ENCODE results near the gene EPHA6.
"Not testable (repeated sequence)": the region's sequence is repeated elsewhere in the genome, so short reads cannot be mapped to it uniquely, and the experiment has no call there.

EPHA6 gene

DNA sequence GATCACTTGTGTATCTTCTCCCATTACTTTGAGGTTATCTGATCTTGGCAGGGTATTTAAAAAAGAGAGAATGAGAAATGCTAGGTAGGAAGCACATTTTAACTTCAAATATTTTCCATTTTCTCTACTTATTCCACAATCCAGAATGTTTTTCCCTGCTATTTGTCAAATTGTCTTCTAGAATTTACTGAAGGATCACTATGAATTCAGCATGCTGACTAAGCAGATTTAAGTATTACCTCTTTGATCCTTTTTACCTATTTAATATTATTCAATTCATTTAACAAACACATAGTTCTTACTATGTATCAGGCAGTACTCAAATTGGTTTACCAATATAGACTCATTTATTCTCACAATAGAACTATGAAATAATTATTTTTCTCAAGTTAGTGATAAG is 486.7 kb downstream of the EPHA6 start:
- DNase-seq = no peak

DNA sequence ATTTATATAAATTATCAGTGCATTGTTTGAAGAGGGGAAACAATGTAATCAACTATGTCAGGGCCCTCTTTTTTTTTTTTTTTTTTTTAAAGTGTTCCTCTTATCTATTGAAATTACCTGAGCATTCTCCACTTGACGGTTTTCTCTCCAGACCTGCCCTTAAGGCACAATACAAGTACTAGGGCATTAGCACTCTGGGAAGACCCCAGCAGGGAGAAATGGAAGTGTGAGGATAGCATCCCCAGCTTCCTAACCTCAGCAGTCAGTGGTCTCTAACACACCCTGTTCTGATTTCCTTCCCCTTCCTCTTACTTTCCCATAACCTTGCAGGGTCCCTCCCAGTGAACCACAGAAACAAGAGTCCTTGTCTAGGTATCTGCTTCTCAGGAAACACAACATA is 491.8 kb downstream of the EPHA6 start:
- no peak for DNase-seq

DNA sequence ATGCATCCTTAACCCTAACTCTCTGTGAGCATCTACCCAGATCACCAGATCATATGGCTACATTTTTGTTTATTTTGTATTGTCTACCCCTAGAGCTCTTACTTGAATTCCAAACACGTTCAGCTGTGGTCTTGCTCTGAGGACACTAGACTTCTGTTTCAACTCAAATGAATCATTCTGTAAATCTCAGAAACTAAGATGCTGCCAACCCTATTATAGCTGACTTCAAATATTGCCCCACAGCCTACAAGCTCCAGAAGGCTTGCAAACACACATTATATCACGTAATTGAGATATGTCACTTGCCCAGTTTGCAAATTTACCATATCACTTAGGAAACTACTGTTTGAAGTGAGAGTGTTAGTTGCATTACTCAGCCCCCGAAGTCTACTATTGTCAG is 524.0 kb downstream of the EPHA6 start:
- DNase-seq = no peak

DNA sequence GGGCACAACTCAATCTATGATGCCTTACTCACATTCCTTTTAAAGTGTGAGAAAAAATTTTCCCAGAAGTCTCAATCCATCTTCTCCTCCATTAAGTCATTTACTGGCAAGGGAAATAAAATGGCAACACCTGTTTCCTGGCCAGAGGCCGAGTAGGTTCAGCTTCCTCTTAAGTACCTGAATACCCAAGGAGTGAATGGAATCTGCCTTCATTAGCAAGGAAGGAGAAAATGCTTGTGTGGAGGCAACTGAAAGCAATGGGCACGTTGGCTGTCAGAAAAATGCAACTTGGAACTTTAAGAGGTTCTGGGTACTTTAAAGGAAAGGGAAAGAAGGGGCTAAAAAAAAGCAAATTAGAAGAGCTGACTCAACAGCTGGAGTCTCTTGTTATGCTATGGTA is 526.5 kb downstream of the EPHA6 start:
- no peak for DNase-seq

DNA sequence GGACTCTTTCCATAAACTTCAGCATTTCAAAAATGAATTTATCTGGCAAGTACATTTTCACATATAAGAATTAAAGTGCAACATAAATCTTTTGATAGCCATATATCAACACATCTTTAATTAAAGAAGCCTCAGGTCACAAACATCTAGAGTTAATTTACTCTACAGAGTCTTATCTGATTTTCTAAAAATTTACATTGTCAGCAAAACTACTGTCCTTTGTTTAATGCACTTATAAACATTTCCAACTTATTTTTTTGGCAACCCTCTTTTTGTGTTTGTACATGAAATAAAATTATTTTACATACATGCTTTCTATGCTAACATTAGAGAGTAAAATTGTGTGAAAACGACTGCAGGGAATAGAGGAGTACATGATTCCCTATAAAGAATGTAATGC is 533.4 kb downstream of the EPHA6 start:
- DNase-seq = no peak

DNA sequence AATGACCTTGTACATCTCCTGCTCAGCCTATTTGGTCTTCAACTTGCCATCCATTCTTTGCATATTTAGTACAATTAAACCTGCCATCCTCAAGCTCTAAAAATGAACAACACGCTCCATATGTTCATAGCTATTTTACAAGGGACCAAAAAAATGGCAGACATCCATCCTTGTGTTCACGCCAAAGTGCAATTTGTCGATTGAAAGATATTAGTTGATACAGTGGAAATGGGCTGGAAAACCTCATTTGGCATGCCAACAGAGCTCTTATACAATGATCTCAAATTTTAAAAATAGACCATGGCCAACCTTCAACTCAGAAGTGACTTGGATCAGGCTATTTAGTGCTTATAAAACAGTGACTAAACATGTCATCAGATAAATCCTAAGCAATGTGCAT is 536.6 kb downstream of the EPHA6 start:
- no peak for DNase-seq

DNA sequence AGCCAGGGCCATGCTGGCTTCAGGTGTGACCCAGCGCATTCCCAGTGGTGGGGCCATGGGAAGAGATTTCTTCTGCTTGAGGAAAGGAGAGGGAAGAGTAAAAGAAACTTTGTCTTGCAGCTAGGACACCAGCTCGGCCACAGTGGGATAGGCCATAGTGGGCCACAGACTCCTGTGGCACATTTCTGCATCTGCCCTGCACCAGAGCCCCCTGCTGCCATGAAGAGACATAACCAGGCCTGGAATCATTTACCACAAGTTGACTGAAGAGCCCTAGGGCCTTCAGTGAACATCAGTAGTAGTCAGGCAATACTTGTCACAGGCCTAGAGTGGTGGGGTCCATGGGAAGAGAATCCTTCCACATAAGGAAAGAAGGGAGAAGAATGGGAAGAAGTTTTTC is 538.8 kb downstream of the EPHA6 start:
- no peak for DNase-seq

DNA sequence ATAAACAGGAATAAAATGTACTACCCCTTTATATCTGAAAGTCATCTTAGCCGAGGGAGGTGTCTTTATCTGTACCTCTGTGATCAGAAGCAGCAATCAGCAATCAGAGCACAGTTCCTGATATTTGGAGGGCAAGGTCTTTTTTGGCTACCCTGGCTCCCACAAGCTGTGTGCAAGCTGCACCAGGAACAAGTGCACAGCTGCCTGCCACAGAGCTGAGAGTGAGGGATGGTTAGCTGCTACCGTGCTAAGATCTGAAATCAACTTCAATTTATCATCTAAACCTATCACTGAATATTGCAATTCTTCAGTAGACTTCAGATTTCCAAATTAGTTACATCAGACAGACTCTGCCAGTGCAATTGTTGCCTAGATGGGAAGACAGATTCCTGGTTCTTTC is 545.6 kb downstream of the EPHA6 start:
- no peak for DNase-seq

DNA sequence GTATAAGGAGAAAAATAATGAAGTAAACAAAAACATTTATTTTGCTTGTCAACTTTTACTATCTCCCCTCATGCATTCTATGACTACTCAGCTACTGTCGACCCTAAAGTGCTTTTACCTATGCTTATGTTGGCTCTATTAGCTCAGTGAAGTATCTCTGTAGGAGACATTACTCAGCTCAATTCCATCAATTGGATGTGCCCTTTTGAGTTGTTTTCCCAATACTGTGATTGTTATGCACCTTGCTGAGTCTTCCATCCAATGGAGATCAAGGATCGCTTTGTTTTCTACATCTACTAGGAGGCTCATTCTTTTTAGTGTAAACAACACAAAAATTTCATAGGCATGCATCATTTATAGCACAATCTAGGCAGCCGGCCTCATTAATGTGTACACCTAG is 546.4 kb downstream of the EPHA6 start:
- no peak for DNase-seq

DNA sequence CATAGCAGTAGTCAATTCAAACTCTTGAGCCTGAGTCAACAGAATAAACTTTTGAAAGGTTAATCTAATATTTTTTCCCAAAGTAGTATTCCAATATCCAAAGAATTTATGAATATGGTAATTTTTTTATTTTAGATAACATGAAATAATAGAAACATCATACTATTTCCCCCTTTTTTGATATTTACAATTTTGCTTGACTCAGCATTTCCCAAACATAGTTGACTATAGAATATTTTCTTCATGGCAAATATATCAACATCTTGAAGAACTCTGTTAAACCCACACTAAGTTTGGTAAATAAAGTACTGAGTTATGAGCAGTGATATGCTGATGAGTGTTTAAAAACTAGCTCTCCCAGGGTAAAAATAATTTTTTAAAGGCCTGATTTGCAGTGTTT is 570.2 kb downstream of the EPHA6 start:
- DNase-seq = no peak

DNA sequence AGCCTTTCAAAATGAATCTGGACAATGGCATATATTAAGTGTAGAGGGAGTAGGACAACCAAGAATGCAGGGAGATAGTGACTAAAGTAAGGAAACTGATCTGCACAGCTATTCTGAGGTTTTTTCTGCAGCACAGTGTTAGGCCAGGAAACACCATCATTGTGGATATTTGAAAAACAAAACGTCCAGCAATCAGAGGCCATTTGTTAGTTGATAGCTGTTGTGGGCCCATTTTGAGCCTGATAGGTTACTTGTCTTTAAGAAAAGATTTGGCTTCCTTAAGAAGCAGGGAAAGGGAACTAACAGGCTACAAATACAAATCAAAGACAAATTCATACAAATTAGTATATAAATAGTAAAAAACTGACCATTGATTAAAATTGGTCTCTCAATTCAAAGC is 574.4 kb downstream of the EPHA6 start:
- DNase-seq = no peak

DNA sequence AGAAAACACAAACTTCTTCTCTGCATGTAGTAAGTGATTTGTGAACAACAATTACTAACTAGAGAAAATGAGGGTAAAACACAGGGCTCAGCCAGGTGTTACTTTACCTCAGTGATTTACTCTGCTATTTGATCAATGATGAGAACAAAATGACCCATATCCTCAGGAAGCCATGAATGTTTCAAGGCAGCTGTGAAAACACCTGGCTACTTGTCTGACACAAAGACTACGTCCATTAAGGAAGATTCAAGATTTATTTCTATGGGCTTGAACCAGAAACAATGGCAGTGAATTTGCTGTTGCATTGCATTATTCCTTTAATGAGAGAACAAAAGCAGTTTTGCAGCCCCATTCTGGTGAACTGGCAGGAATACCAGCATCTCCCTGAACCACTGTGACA is 575.5 kb downstream of the EPHA6 start:
- DNase-seq = no peak

DNA sequence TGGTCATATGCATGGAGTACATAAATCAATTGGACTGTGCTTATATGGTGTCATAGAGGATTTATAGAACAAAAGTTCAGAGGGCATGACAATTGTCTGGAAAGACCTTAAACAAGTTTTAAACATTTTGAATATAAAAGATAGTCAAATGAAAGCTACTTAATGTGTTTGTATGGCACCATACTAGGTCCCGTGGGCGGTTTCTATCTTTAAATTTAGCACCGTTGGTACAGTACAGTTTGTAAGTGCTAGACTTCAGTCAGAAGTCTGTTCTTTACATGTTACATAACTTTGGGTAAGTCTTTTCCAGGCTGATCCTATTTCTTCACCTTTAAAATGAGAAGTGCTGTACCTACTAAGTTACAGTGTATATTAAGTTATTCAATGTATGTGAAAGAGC is 576.8 kb downstream of the EPHA6 start:
- DNase-seq = no peak

DNA sequence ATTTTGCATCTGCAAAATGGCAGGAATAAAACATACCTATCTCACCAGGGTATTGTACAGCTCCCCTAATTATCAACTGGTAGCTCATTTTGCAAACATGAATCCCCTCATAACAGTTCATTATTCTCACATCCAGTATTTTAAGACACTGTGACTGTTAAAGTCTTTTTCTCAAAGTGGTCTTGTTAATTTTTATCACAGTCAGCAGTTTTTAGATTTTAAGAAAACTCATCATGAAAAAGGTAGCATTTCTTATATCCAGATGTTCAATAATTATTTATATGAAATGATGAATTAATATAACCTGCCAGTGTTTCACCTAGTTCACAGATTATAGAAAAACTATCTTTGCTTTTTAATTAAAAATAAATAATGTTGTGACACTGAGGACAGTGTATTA is 595.2 kb downstream of the EPHA6 start:
- no peak for DNase-seq

DNA sequence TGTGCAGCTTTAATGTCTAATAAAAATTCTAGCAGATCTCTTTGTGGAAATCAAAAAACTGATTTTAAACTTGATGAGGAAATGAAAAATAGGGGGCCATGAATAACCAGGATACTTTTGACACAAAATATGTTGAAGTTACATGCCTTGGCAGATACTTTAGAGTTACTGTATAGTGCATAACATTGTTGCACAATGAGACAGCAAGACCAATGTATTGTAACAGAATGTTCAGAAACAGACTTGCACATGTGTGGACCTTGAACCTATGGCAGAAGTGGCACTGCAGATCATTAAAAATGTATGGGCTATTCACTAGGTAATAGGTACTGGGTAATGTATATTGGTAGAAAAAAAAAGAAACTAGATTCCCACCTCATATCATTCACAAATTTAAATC is 607.2 kb downstream of the EPHA6 start:
- DNase-seq = no peak

DNA sequence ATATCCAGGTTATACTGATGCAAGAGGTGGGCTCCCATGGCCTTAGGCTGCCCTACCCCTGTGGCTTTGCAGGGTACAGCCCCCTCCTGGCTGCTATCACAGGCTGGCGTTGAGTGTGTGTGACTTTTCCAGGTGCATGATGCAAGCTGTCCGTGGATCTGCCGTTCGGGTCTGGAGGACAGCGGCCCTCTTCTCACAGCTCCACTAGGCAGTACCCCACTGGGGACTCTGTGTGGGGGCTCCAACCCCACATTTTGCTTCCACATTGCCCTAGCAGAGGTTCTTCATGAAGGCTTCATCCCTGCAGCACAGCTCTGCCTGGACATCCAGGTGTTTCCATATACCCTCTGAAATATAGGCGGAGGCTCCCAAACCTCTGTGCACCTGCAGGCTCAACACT is 610.6 kb downstream of the EPHA6 start:
- DNase-seq = no peak

DNA sequence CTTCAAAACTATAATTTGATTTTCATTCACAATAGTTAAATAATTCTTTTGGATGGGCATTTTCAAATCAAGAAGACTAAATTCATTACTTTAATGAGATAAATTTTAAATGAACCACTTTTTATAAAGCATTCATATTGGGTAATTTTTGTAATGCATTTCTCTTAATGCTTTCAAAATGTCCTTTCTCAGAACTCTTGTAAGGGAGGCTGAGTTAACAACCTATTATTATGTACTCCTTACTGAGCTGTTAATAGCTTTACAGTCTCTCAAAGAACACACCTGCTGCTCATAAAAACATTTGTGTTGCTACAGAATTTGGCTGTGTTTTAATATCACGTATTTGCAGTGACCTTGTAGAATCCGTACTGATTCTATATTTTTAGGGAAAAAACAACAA is 616.2 kb downstream of the EPHA6 start:
- DNase-seq = no peak

DNA sequence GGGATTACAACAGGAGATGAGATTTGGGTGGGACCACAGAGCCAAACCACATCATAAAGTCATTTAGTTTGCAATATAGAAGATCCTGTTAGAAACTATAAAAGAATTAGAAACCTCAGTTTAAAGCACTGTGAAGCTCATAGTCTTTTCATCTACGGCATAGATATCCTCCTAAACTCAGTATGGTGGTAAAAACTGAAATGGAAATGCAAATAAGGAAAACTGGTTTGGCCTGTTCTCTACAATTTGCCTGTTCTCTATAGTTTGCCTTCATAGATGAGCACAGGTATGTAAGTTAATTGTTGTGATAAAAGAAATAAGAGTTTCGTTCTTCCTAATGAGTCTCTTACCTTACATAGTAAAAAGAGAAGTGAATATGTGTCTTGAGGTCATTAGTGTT is 618.5 kb downstream of the EPHA6 start:
- DNase-seq = no peak

DNA sequence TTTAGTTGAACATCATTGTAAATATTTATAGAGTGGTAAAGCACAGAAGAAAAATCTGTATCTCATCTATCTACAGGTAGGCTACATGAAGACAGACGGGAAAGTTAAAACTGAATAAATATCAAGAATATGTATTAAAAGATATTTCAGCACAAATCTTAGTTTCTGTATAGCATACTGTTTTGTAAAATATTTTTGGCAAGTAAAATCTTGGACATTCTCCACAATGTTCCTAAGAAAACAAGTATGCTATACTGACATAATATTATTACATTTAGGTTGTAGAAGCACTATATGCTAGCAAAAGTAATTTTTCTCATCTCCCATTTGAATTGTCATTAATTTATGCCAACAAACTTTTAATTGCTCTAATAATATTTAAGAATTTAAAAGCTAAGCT is 623.7 kb downstream of the EPHA6 start:
- no peak for DNase-seq

DNA sequence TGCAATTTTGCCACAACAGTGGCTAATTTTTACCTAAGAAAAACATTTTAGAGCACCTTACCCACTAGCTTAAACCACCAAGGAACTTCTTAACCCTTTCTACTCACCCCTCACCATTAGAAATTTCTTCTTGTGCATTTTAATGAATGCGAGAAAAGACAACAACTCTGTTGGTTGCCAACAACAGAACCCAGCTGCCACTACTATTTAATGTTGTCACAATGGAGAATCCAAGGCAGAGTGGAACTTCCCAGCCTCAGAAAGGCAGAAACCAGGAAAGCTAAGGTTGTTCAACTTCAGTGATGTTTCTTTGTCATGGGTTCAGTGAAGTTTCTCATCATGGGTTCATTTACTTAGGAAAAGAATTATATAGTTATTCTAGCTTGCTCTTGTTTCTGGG is 625.0 kb downstream of the EPHA6 start:
- DNase-seq = no peak

DNA sequence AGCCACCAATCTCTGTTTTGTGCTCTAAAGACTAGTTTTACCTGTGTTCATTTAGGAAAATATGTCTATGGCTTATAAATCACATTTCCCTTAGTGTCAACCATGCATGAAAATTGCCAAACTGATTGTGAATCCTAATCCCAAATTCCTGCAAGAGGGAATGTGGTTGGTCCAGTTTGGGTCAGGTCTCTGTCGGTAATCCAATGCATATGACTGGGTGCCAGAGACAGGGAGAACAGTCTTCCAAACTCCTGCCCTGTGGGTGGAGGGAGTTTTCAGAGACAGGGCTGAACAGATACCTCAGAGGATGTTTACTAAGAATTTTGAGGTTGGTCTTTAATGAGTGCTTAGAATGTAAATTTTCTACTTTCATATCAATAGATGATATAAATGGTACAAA is 649.6 kb downstream of the EPHA6 start:
- DNase-seq = no peak

DNA sequence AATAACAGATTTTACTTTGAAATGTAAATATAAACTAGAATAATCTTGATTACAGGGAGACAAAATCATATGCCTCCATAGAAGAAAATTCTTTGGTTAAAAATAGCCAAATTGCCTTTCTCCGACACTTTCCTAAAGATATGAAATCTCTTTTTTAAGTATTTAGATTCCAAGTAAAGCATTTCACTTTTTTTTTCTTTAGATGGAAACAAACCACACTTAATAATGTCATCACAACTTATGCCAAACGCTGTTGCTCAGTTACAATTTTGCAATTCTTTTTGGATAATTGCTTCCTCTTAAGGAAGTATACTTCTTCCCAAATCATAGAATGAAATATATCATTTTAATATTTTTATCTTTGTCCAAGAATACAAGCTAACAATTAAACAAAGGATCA is 656.1 kb downstream of the EPHA6 start:
- DNase-seq = no peak

DNA sequence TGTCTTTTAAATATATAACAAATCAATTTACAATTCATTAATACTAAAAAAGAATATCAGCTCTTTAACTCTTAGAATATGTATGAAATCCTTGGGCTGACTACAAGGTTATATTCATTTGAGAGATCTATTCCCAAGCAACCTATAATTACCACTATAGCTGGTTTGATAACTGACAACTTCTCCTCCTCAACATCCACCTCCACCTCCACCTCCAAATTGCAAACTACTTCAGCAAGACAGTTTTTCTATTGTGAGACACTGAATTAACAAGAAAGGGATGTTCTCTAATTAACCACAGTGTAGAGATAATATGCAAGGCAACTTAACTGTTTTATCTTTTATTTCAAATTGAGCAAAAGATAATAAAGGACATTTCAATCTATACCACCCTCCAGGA is 665.3 kb downstream of the EPHA6 start:
- no peak for DNase-seq

DNA sequence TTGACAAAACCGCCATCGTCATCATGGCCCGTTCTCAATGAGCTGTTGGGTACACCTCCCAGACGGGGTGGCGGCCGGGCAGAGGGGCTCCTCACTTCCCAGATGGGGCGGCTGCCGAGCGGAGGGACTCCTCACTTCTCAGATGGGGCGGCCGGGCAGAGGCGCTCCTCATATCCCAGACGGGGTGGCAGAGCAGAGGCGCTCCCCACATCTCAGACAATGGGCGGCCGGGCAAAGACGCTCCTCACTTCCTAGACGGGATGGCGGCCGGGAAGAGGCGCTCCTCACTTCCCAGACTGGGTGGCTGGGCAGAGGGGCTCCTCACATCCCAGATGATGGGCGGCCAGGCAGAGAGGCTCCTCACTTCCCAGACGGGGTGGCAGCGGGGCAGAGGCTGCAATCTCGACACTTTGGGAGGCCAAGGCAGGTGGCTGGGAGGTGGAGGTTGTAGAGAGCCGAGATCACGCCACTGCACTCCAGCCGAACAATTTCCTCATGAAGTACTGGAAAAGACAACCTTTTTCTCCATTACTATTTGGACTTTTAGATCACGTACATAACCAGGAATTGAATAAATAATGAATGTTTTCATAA is 666.4 kb downstream of the EPHA6 start:
- DNase-seq = not testable (repeated sequence)

DNA sequence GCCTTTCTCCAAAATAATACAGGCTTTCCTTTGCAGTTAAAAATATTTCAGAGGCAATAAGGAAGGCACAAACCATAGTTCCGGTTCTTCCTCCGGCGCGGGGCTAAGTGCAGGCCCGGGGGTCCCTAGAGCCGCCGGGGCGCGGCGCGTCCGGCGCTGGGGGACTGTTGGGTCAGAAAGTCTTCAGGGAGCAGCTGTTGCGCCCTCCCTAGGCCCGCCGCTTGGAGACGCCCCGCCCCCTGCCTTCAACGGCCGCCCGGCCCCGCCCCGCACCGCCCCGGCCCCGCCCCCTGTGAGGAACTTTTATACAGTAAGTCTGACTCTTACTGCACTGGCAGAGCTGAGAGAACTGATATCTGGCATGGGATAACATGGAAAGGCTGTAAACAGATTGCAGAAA is 667.0 kb downstream of the EPHA6 start:
- no peak for DNase-seq

DNA sequence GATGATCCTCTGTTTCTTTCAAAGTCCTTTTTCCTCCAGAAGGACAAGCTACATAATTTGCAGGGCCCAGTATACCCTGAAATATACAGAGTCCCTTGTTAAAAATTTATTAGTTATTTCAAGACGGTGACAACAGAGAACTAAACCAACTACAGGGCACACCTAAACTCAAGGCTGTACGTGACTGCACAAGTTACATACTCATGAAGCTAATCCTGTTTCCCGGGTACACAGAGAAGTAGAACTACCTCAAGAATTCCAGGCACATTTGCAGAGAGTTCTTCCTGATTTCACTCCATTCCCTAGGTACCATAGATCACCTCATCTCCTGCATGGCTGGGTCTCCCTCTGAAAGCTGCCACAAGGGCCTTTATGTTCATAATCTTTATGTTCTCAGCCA is 670.8 kb downstream of the EPHA6 start:
- no peak for DNase-seq

Data from OCI-M1 (cell line).